KOPT-K1 (cell line): ENCODE measurements around the gene ATF7IP2.
"Not testable (repeated sequence)": the region's sequence is repeated elsewhere in the genome, so short reads cannot be mapped to it uniquely, and the experiment has no call there.

Experiments used
- H3K27ac ChIP-seq: fragments of 200-600 bp; sonication (generic); 2 replicates; pipeline ENCODE4 v1.5.1; 2016; ENCODE audit warnings: antibody characterized with exemption, mild to moderate bottlenecking, low read depth, low read length; ENCODE audit not compliant: poor library complexity, severe bottlenecking
- H3K36me3 ChIP-seq: fragments of 200-600 bp; sonication (generic); 2 replicates; pipeline ENCODE4 v1.5.1; 2017; ENCODE audit warnings: antibody characterized with exemption, mild to moderate bottlenecking, low read length, moderate library complexity; ENCODE audit not compliant: insufficient read depth
- H3K9me3 ChIP-seq: fragments of 200-600 bp; sonication (generic); 2 replicates; pipeline ENCODE4 v1.5.1; 2017; ENCODE audit warnings: antibody characterized with exemption, low read length, mild to moderate bottlenecking; ENCODE audit not compliant: insufficient read depth, poor library complexity, severe bottlenecking

Gene ATF7IP2

DNA sequence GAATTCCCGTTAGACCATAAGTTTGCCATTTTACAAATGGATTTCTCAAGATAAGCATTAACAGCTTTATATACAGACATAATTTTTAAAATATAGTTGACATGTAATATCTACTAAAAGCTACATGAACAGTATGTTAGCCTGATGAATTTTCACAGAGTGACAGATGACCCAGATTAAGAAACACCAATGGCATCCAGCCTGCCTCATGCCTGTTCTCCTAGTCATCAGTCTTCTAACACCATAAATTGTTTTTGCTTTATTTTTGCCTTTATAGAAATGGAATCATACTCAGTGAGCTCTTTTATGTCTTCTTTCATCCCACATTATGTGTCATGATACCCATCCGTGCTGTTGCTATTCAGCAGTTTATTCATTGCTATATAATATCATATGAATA, 80.0 kb downstream of the ATF7IP2 start:
- peaks cover 47% of the 10 kb centered on the region for H3K36me3 ChIP-seq
- H3K9me3 ChIP-seq: peaks cover 11% of the 10 kb centered on the region
- H3K27ac ChIP-seq: no peak overlapping the region

DNA sequence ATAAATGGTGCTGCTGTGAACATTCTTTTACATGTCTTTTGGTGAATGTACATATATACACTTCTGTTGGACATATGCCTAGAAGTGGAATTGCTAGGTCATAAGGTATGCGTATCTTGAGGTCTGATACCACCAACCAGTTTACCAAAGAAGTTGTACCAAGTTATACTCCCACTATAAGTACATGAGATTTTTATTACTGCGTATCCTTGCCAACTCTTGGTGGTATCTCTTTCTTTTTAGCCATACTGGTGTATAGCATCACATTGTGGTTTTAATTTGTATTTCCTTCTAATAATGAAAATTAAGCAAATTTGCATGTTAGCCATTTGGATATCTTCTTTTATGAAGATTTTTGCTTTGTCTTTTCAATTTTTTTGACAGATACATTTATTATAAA, 80.5 kb downstream of the ATF7IP2 start:
- Histone ChIP-seq H3K9me3 (peaks cover 11% of the 10 kb centered on the region), H3K36me3 (peaks cover 45% of the 10 kb centered on the region), H3K27ac (no peak overlapping the region)

DNA sequence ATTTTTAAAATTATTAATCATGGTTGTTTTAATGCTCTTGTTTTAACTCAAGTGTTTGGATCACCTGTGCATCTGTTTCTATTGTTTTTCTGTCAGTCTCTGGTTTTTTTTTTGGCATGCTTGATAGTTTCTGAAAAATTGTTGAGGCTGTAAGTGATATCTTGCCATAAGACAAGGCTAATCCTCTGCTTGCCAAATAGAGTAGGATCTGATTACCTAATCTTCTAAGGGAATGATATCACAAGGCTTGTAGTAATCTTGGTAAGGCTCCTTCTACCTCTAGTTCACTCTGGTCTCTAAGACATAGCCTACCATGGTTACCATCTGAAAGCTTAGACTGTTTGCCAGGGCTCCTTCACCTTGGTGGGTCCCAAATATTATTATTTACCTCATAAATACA, 81.0 kb downstream of the ATF7IP2 start:
- Histone ChIP-seq H3K27ac (no peak overlapping the region), H3K36me3 (peaks cover 45% of the 10 kb centered on the region), H3K9me3 (peaks cover 11% of the 10 kb centered on the region)

DNA sequence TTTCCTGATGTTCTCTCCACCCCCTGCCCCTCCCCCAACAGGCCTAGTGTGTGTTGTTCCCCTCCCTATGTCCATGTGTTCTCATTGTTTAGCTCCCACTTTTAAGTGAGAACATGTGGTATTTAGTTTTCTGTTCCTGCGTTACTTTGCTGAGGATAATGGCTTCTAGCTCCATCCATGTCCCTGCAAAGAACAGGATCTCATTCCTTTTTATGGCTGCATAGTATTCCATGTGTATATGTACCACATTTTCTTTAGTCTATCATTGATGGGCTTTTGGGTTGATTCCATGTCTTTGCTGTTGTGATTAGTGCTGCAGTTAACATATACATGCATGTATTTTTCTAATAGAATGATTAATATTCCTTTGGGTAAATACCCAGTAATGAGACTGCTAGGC, 90.8 kb downstream of the ATF7IP2 start:
- H3K36me3 ChIP-seq: peaks cover 48% of the 10 kb centered on the region
- peaks cover 19% of the 10 kb centered on the region for H3K9me3 ChIP-seq

DNA sequence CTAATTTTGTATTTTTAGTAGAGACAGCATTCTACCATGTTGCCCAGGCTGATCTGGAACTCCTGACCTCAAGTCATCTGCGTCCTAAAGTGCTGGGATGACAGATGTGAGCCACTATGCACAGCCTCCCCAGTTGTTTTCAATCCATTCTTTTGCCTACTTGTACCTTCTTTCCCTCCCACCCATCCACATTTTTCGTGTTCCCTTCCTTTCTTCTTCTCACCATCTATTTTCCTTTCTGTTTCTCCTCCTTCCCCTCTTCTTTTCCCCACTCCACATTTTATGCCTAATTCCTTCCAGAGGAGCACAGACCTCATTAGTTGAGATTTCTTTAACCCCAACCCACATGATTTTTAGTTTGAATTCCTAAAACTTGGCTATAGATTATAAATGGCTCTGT, 94.3 kb downstream of the ATF7IP2 start:
- H3K9me3 ChIP-seq: peaks cover 15% of the 10 kb centered on the region
- H3K36me3 ChIP-seq: peaks cover 53% of the 10 kb centered on the region
- H3K27ac ChIP-seq: no peak overlapping the region

More for the DNA sequence above, 90.8 kb downstream of the ATF7IP2 start:
- not testable (repeated sequence) for H3K27ac ChIP-seq

DNA sequence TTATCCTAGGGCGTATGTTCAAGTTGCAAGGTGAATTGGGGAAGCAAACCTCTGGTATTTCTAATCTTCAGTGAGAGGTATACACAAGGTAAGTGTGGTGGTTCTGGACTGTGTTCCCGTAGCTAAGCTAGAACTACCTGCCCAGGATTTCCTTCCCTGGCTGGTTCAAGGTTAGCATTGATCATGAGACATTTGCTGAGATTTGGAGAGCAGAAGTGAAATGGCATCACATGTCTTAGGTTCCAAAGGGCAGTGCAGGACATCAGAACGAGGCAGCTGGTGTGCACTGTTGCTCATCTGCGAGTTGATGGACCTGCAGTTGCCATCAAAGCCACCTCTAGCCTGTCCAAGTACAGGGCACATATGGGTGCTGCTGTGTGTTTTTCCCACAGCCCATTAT, 99.3 kb downstream of the ATF7IP2 start:
- peaks cover 23% of the 10 kb centered on the region for H3K9me3 ChIP-seq
- peaks cover 34% of the 10 kb centered on the region for H3K36me3 ChIP-seq
- H3K27ac ChIP-seq: no peak overlapping the region

DNA sequence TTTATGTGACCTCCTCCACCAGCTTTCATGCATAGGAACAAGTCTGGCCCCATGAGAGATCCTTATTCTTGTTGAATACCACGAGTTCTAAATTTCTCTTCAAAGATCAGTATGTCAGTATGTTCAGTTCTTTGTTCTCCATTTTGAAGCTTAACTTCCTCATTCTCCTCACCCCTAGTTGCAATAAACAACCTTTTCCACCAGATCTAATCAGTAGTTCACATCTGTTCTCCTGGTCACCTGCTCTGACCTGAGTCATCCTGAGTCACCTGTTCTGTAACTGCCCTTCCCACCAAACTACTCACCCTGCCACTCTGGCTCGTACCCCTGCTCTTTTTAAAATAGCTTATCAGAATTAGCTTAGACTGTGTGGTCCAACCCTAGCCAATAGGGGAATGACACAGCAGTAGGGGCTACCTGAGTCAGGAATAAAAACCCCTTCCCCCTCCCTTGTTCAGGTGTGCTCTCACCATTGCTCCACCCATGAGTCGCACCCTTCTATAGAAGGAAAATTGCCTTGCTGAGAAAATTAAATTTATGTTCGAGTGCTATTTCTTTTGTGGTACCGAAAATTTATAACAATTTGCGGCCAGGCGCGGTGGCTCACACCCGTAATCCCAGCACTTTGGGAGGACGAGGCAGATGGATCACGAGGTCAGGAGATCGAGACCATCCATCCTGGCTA, 100.0 kb downstream of the ATF7IP2 start:
- Histone ChIP-seq H3K27ac (no peak overlapping the region), H3K9me3 (peaks cover 23% of the 10 kb centered on the region)

DNA sequence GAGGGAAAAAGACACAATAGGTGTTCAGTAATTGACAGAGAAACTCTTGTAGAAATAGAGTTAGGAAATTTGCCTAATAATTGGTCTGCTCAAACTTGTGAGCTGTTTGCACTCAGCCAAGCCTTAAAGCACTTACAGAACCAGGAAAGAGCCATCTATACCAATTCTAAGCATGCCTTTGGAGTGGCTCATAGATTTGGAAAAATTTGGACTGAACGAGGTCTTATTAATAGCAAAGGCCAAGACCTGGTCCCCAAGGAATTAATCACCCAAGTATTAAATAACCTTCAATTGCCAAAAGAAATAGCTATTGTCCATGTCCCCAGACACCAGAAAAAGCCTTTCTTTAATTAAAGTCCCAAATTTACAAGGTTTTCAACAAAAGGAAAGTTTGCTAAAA, 104.3 kb downstream of the ATF7IP2 start:
- H3K9me3 ChIP-seq: peaks cover 26% of the 10 kb centered on the region
- no peaks in the 10 kb centered on the region for H3K36me3 ChIP-seq

More for the DNA sequence above, 100.0 kb downstream of the ATF7IP2 start:
- peaks cover 34% of the 10 kb centered on the region for H3K36me3 ChIP-seq

DNA sequence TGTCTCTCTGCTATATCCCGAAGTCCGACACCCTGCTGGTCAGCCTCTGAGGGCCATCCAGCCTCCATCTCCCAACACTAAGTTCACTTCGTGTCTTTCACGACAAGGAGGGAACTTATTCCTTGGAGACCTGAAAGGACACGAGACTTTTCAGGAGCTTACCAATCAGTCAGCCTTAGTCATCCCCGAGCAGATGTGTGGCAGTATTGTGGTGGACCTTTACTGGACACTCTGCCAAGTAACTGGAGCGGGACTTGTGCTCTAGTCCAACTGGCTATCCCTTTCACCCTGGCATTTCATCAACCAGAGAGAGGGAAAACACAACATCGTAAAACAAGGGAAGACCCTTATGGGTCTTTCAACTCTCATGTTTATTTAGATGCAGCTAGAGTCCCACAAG, 107.4 kb downstream of the ATF7IP2 start:
- Histone ChIP-seq H3K27ac (no peak overlapping the region), H3K9me3 (peaks cover 14% of the 10 kb centered on the region), H3K36me3 (no peaks in the 10 kb centered on the region)

More for the DNA sequence above, 104.3 kb downstream of the ATF7IP2 start:
- no peak overlapping the region for H3K27ac ChIP-seq

DNA sequence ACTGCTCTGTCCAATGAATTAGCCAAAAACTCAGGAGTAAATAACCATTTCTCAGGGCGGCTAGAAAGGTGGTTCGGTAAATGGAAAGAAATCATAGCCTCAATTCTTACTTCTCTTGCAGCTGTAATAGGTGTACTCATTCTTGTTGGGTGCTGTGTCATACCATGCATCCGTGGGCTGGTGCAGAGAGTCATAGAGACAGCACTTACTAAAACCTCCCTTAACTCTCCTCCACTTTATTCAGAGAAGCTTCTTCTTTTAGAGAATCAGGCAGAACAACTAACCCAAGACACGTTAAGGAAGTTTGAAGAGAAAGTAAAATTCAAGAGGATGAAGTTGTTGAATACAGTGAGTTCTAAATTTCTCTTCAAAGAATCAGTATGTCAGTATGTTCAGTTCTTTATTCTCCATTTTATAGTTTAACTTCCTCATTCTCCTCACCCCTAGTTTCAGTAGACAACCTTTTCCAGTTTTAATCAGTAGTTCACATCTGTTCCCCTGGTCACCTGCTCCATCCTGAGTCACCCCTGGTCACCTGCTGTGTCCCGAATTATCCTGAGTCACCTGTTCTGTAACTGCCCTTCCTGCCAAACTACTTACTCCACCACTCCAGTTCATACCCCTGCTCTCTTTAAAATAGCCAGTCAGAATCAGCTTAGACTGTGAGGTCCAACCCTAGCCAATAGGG, 108.6 kb downstream of the ATF7IP2 start:
- Histone ChIP-seq H3K27ac (no peak overlapping the region), H3K9me3 (peaks cover 14% of the 10 kb centered on the region), H3K36me3 (no peaks in the 10 kb centered on the region)

DNA sequence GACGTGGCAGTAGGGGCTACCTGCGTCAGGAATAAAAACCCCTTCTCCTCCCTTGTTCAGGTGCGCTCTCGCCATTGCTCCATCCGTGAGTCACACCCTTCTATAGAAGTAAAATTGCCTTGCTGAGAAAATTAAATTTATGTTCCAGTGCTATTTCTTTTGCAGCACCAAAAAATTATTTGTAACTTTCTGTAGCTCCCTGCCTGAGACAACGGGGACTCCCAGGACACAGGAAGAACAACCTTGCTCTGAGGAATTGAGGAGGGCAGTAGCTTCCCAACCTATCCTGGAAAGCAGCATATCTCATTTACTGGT, 109.1 kb downstream of the ATF7IP2 start:
- Histone ChIP-seq H3K36me3 (no peaks in the 10 kb centered on the region), H3K9me3 (peaks cover 14% of the 10 kb centered on the region), H3K27ac (no peak overlapping the region)

DNA sequence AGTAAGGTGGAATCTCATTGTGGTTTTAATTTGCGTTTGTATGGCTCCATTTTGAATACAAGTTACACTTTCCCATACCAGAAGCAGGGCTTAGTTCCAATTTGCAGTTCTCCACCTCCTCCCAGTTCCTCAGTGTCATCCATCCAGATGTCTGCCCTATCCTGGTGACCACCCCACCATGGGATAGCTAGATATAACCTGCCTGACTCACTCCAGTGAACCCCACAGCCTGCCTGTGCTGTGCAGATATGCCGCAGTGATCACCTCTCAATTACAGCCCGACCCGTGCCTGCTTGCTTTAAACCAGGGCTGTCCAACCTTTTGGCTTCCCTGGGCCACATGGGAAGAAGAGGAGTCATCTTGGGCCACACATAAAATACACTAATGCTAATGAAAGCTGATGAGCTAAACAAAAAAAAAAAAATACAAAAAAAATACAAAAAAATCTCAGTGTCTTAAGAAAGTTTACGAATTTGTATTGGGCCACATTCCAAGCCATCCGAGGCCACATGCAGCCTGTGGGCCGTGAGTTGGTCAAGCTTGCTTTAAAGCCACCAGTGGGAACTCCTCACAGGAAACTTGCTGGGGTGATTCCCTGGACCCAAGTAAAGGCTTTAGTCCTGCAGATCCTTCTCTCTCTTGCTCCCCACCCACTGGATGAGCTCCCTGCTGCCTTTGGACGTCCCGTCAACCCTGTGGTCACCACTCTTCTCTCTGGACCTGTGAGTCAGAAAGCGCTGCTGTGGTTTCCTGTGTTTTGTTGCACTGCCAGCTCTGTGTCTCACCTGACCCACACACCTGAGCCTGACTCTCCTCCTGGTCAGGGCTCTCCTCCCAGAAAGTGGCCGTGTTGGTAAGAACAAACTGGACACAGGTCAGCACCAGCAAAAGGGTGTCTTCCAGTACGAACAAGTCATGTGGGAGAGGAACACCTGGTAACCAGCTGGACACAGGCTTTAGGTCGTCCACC, 111.6 kb downstream of the ATF7IP2 start:
- Histone ChIP-seq H3K36me3 (no peaks in the 10 kb centered on the region), H3K27ac (no peak overlapping the region), H3K9me3 (peaks cover 14% of the 10 kb centered on the region)

DNA sequence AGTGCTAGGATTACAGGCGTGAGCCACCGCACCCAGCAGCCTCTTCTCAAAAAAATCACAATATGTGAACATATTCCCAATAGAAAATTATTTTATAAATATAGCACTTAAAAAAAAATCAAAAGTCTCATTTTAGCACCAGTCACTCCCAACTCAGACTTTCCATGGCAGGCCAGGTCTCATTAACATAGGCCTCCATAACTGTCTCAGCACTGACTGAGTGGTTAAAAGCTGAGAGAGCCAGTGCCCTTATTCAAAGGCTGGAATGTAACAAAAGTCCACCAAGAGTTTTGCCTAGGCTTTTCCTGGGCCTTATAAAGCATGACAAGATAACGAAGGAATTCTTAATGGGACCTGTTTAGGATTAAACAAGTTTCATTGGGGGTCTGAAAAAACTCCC, 114.7 kb downstream of the ATF7IP2 start:
- H3K9me3 ChIP-seq: peaks cover under 1% of the 10 kb centered on the region

DNA sequence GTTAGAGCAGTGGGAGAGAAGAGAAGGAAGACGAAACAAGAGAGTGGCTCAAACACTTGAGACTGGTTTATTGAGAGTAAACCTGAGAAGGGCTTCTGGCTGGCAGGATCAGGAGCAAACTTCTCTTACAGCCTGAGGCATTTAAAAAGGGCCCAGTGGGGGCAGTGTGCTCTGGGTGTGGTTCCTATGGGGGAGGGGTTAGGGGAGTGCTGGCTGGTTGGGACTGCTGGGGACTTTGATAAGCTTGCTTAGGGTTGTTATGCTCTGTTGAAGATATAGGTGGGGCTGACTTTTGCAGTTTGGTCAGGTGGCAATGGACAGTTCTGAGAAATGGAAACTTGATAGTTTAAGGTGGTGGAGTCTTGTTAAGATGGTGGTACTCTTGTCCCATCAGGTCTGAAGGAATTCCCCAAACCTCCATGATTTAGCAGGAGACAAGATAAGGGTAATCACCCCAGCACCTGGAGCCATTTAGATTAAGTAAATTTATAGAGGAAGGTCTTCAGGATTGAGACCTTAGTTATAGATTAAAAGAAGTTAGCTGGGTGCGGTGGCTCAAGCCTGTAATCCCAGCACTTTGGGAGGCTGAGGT, 115.3 kb downstream of the ATF7IP2 start:
- H3K36me3 ChIP-seq: no peaks in the 10 kb centered on the region

More for the DNA sequence above, 114.7 kb downstream of the ATF7IP2 start:
- no peak overlapping the region for H3K27ac ChIP-seq
- H3K36me3 ChIP-seq: no peaks in the 10 kb centered on the region

DNA sequence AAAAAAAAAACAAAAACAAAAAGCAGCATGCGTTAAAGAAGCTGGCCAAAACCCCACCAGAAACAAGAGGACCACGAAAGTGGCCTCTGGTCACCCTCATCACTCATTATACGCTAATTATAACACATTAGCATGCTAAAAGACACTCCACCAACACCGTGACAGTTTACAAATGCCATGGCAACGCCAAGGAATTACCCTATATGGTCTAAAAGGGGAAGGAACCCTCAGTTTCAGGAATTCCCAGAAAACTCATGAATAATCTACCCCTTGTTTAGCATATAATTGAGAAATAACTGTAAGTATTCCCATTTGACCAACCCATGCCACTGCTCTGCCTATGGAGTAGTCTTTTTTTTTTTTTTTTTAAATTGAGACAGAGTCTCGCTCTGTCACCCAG, 116.9 kb downstream of the ATF7IP2 start:
- no peak overlapping the region for H3K27ac ChIP-seq
- H3K36me3 ChIP-seq: no peaks in the 10 kb centered on the region

More for the DNA sequence above, 115.3 kb downstream of the ATF7IP2 start:
- H3K9me3 ChIP-seq: no peaks in the 10 kb centered on the region
- H3K27ac ChIP-seq: no peak overlapping the region

More for the DNA sequence above, 116.9 kb downstream of the ATF7IP2 start:
- H3K9me3 ChIP-seq: no peaks in the 10 kb centered on the region
